GM18511 (cell line): Measurements from ENCODE around the gene GABPB1.
"Not testable (repeated sequence)": the region's sequence is repeated elsewhere in the genome, so short reads cannot be mapped to it uniquely, and the experiment has no call there.

Experiments
- ATAC-seq: cut with Tn5 transposase; IDR thresholded peaks from one replicate; pipeline ENCODE4 v1.9.1; 2021; ENCODE audit warnings: mild to moderate bottlenecking, moderate library complexity; ENCODE audit not compliant: unreplicated experiment

GABPB1 gene

DNA sequence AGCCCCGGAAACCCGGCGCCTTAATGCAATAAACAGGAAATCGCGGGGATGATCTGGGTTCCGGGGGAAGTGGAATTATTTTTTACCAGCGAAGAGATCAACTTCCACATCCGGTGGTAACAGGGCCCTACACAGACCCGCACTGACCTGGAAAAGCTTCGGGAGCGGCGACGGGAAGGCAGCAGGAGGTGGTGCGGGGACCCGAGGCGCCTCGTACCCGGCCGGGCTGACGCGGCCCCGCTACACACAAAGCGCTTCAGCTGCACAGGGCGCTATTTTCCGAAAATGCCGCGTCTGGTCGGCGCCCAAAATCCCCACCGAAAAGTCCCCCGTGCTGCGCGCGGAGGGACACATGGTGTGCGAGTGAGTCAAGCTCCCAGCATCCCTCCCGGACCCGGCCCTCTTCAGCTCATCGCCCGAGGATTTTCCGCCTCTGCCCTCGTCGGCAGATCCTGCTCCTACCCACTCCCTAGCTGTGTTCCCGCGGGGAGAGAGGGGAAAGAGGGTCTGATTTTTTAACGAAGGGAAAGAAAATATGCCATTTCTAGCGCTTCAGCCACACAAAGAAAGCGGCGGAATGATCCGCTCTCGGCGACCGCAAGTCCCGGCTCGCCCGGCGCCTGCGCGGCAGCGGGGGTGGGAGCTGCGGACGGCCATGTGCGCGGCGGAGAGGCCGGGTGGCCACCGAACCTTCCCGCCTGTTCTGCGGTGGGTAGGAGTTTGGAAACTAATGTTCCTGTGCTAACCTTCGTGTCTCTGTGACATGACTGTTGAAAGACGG lies at the start of gene GABPB1:
GABPB1 (minus strand) TSS at position 361 of the 781 bp plus-strand sequence. CDS start 45,400 bp downstream, outside the sequence.
- peak; percentile 54 for ATAC-seq

DNA sequence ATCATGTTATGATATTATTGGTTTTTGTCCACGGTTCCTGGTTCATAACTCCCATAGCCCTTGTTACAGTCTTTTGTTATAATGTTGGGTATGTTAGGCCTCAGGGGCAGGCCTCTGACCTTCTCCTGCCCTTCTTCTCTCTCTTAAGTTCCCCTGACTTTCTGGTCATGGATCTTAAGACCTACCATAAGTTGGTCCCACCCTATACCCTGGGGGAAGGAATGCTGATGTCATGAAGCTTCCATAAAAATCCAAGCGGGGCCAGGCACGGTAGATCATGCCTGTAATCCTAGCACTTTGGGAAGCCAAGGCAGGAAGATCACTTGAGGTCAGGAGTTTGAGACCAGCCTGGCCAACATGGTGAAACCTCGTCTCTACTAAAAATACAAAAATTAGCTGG lies 36.6 kb upstream of the GABPB1 start:
- not testable (repeated sequence) for ATAC-seq

GRCh38 chr15:50390554-50391264 lies 35.7 kb upstream of the GABPB1 start:
- ATAC-seq, result peak; percentile 87

DNA sequence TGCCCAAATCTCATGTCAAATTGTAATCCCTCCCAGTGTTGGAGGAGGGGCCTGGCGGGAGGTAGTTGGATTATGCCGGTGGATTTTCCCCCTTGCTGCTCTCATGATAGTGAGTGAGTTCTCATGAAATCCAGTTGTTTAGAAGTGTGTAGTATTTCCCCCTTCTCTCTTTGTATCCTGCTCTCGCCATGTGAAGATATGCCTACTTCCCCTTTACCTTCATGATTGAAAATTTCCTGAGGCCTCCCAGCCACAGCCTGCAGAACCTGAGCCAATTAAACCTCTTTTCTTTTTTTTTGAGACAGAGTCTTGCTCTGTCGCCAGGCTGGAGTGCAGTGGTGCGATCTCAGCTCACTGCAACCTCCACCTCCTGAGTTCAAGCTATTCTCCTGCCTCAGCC lies 27.4 kb upstream of the GABPB1 start:
- ATAC-seq, result not testable (repeated sequence)

DNA sequence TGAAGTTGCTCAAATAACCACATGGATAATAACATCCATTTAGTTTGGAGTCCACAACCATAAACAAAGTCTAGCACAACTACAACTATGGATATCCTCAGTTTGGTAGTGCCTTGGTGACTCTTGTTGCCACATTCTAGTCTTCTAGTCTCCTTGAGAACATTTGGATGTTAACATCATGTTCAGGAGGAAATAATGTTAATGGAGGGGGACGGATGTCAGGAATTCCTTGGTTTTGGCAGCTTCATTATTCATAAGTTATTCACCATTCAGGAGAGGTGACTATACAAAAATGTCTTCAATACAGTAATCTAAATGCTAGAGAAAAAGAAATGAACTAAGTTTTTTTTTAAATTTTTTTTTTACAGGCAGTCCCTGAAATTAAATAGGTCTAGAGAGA lies 26.4 kb upstream of the GABPB1 start:
- no peak for ATAC-seq

DNA sequence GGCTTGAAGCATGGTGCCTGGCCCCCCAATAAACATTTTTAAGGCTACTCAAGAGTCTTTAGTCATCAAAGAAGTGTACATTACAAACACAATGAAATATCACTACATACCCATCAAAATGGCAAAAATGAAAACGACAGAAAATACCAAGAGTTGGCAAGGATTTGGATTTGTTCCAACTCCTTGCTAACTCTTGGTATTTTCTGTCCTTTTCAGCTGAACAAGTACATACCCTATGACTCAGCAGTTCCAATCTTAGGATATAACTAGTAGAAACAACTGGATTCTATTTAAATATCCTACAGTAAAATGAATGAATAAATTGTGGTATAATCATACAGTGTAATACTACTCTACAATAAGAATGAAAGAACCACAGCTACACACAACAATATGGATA lies 25.1 kb upstream of the GABPB1 start:
- ATAC-seq, result no peak

DNA sequence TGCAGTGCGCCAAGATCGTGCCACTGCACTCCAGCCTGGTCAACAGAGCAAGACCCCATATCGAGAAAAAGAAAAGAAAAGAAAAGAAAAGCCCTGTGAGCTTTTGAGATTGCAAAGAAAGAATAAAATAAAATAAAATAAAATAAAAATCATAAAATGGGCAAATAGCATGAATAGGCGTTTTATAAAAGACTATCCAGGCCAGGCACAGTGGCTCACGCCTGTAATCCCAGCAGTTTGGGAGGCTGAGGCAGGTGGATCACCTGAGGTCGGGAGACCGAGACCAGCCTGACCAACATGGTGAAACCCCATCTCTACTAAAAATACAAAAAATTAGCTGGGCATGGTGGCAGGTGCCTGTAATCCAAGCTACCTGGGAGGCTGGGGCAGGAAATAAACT lies 24.4 kb upstream of the GABPB1 start:
- not testable (repeated sequence) for ATAC-seq

GRCh38 chr15:50378776-50379175 lies 23.8 kb upstream of the GABPB1 start:
- no peak for ATAC-seq

DNA sequence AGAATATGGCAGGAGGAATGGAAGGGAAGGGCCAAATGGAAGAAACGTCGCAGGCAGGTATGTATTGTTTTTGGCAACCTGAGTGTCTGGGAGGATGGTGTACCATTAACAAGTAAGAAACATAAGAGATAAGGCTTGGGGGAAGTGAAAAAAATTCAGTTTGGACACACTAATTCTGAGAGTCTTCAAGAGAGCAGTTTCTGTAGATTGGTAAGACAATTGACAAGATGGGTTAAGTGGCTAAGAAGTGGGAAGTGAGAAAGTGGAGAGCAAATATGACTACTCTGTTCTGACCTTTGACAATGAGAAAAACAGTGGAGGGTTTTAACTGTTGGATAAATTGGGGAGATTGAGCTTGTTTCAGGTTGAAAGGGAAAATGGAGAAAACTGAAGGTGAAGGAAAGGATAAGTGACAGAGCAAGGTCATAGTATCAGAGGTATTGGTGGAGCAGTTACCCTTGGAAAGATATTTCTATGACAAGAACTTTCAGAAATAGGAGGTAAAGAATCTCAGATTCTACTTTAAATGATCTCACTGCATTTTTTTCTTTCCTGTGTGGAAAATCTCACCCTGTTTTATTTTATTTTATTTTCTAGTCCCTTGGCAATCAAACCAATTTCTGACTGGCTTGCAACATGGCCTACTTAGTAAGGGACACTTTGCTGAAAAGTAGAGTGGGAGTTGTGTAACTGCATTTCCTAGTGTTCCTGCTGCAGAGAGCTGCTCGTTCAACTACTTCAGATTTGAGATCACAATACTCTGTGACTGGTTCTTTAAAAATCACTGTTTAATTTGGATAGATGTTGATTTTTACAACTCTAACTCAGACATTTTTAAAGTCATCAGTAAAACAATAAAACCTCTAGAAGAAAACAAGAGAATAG lies 23.1 kb upstream of the GABPB1 start:
- peak; percentile 100 for ATAC-seq

GRCh38 chr15:50369564-50369963 lies 14.6 kb upstream of the GABPB1 start:
- ATAC-seq, result not testable (repeated sequence)

DNA sequence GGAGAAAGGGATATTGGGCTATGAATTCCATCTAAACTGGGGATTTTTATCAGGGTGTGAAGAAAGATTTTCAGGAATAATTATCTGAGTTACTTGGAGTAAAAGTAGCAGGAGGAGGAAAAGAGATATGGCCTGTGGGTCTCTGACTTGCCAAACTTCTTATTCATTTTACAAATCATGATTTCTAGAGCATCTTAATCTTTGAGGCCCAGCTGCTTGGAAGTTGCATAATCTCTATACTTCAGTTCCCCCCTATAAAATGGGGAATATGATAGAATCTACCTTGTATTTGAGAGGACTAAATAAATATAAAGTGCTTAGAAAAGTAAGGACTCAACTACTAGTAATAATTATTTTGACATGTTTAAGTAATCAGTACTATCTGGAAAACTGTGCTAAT lies 11.0 kb upstream of the GABPB1 start:
- ATAC-seq, result no peak

GRCh38 chr15:50365570-50365969 lies 10.6 kb upstream of the GABPB1 start:
- ATAC-seq, result no peak

- ATAC-seq, result no peak
These were observed 8.6 kb upstream of the GABPB1 start for GRCh38 chr15:50363612-50364011.

- no peak for ATAC-seq
These were observed 6.8 kb upstream of the GABPB1 start for GRCh38 chr15:50361756-50362155.

- ATAC-seq, result no peak
These were observed 3.8 kb upstream of the GABPB1 start for GRCh38 chr15:50358845-50359244.

- ATAC-seq, result no peak
These were observed 982 bp upstream of the GABPB1 start for GRCh38 chr15:50355980-50356379.

GRCh38 chr15:50355619-50355905 lies 564 bp upstream of the GABPB1 start:
- peak; percentile 2 for ATAC-seq

DNA sequence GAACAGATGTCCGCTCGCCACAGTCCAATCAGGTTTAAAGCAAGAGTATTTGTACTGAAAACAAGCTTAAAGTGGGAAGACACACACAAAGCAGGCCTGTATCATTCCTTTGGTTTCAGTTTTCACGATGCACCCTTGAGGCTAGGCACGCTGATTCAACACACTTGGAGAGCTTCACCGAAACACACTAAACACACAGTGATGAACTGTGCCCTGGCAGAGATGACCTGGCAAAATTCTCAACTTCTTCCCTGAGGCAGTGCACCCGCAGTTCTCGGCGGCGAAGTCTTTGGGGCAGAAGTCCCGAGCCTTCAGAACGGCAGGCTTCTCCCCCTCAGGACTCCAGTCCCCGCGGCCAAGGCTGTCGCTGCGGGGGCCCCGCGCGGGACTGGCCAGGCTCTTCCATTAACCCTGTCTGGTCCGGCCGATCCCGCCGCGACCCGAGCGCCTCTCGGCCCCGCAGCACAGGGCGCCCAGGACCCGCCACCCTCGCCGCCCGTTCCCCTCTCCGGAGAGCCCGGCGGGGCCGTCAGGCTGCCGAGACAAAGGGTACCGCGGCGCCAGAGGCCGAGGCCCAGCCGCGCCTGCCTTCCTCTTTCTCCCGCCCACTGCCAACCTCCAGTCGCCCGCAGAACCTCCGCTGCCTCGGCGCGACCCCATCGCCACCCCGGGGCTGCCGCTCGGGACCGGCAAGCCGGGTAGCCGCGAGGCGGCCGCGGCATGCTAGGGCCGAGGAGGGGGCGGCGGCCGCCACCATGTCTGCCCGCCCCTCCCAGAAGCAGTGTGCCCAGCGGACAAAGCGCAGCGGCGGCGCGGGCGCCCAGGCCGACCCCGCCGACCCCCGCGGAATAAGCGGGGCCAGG lies 792 bp downstream of the GABPB1 start:
- ATAC-seq, result peak; percentile 32

DNA sequence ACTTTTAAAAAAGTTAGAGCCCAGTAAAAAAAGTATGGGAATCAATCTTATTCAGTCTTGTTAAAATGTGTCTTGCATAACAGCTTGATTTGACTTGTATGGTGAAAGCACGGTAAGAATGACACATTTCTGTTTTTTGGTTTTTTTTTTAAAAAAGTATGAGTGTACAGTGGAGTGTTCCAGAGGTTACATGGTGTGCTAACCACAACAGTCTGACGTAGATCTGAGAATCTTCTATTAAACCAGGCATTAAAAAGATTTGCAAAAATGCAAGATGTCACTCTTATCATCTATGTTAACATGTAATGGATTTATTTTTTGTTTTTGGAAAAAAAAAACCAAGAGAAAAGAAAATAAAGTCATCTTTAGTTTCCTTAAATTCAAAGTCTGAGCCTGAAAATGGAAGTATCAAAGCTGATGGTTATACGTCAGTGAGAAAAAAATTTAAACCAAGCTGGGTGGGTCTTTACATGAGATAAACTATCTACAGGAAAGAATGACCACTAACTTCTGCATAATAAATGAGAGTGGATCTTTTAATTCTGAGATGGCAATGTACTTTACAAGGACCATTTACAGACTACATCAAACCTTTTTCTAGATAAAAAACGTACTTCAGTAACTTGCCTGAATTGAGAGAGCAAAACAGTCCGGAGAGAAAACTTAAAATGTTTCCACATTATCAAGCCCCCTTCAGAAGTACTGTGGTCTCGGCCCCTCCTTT lies 1.6 kb downstream of the GABPB1 start:
- no peak for ATAC-seq

DNA sequence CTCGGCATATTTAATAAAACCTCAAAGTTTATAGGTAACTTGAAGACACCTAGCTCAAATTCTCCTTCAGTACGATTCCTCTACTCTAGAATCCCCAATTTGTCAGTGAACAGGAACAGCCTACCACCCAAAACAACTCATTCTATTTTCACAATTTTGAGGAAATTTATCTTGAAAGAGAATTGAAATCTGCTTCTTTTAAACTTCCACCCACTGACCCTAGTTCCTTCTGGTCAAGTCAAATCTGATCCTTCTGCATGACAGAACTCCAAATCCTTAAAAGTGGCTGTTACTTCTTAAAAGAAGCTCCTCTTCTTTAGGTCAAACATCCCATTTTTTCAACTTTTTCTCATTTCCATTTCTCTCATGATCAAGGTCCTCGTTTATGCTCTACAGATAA lies 4.4 kb downstream of the GABPB1 start:
- no peak for ATAC-seq
